ENCODE measurements around the gene KIAA0040. TPM values are rescaled to one million over a fixed set of nuclear protein-coding genes. Genes with fewer than 3 reads are reported as not detected.

KIAA0040 gene
- total and polyA plus RNA-seq, 12 donors: 6.3 to 37.2 (median 11.1) TPM

DNA sequence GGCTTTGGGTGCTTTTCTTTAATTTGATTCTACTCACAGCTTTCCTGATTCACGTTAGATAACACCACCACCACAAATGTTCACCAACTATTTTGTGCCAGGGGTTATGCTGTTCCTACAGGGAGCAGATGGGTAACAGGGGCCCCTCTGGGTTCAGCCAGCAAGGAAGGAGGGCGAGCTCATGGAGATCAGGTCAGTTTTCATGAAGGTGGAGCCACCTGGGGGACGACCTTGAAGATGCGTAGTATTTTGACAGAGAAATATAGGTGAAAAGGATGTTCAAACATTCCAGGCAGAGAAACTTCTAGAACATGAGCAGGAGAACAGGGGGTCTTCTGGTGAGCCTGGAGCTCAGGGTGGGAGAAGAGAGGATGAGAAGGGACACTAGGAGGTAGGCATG lies 28.9 kb downstream of the KIAA0040 start:
- peaks cover 0 to 12% (median 0%) of the 10 kb centered on the region in 9 donors for H3K4me1 ChIP-seq
- no peaks in the 10 kb centered on the region for H3K27me3 ChIP-seq
- H3K4me3 ChIP-seq: no peak overlapping the region
- DNase-seq: no peak
- 66 to 86% methylated on average over 4 of the region's 4 CpGs for WGBS, 2 donors
- H3K27ac ChIP-seq: no peak overlapping the region
- no peaks in the 10 kb centered on the region for H3K9me3 ChIP-seq
- peaks cover 0 to 100% (median 42%) of the 10 kb centered on the region in 9 donors for H3K36me3 ChIP-seq
- intact Hi-C loops (cut with DNase I): no loop called here
- TF ChIP-seq, protein P1, sequence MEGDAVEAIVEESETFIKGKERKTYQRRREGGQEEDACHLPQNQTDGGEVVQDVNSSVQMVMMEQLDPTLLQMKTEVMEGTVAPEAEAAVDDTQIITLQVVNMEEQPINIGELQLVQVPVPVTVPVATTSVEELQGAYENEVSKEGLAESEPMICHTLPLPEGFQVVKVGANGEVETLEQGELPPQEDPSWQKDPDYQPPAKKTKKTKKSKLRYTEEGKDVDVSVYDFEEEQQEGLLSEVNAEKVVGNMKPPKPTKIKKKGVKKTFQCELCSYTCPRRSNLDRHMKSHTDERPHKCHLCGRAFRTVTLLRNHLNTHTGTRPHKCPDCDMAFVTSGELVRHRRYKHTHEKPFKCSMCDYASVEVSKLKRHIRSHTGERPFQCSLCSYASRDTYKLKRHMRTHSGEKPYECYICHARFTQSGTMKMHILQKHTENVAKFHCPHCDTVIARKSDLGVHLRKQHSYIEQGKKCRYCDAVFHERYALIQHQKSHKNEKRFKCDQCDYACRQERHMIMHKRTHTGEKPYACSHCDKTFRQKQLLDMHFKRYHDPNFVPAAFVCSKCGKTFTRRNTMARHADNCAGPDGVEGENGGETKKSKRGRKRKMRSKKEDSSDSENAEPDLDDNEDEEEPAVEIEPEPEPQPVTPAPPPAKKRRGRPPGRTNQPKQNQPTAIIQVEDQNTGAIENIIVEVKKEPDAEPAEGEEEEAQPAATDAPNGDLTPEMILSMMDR (IDR thresholded peaks at IDR 0.05): no peak
- no peak for ATAC-seq

DNA sequence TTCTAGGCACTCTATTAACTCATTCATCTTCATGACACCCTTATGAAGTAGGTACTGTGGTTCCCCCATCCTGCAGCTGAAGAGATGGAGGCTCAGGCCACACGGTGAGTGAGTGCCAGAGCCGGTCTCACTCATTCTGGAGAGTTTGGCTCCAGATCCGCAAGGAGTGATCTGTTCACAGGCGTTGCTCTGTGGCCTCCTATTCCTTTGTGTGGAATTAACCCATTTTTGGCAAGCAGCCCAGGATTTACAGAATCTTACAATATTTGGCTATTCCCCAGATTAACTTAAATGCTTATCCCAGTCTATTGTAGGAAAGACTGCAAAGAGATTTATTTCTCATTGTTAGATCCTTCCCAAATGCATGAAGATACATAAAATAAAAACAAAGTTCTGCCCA lies 29.6 kb downstream of the KIAA0040 start:
- no peak for DNase-seq
- ATAC-seq: no peak
- H3K36me3 ChIP-seq: peaks cover 0 to 100% (median 42%) of the 10 kb centered on the region in 9 donors
- H3K27me3 ChIP-seq: no peaks in the 10 kb centered on the region
- no peak overlapping the region for H3K27ac ChIP-seq
- TF ChIP-seq, protein P1 (IDR thresholded peaks at IDR 0.05): no peak
- H3K9me3 ChIP-seq: no peaks in the 10 kb centered on the region
- intact Hi-C loops (cut with DNase I): no loop called here
- H3K4me3 ChIP-seq: no peak overlapping the region
- peaks cover 0 to 12% (median 0%) of the 10 kb centered on the region in 9 donors for H3K4me1 ChIP-seq
- 49 to 66% methylated on average over 4 of the region's 4 CpGs for WGBS, 2 donors

DNA sequence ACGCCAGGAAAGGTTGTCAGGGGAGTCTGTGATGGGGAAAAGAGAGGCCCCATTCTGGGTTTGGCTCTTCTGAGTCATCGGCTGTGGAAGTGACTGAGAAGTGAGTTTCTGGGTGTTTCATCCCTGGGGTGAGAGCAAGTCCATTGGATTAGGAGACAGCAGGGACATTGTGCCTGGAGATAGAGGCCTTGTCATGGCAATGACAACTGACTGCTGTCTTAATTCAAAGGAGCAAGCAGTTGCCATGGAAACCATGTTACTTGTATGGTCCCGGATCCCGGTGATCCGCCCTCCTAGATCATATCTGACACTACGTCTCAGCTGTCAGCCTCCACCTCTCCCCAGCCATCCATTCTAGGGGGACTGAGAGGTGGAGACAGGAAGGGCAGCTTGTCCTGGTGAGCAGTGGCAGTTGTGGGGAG lies 34.4 kb downstream of the KIAA0040 start:
- intact Hi-C loops (cut with DNase I): loop anchor here in 5 of 10 donors (5.0 to 10.0 kb wide), 6 partner anchors 34 to 1687 kb away; partner anchors contain the start of gene KIAA0040 (in 1 of the 5)
- DNase-seq: no peak
- 73 to 81% methylated on average over 6 of the region's 6 CpGs for WGBS, 2 donors
- Histone ChIP-seq H3K4me1 (peaks cover 0 to 21% (median 7%) of the 10 kb centered on the region in 9 donors), H3K9me3 (no peaks in the 10 kb centered on the region), H3K4me3 (no peak overlapping the region), H3K27me3 (peaks cover 0 to 10% (median 0%) of the 10 kb centered on the region in 7 donors), H3K36me3 (peaks cover 0 to 55% (median 14%) of the 10 kb centered on the region in 9 donors), H3K27ac (no peak overlapping the region)
- TF ChIP-seq, protein P1 (IDR thresholded peaks at IDR 0.05): no peak
- no peak for ATAC-seq

DNA sequence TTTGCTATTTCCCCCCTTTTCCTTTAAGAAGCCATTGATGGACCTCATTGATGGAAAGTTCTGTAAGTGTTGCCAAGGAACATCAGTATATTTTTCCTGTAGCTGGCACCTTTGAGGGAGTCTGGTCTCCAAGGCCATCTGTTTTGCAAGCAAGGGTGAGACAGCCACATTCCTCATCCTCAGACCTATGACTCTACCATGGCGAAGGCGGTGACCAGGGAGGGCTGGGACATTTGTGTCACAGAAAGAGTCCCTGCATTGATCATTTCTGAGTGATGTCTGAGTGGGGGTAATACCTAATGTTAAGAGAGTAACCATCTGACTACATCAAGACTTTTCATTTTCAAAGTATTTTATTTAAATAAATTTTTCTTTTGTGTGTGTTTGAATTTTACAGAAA lies 35.4 kb downstream of the KIAA0040 start:
- intact Hi-C loops (cut with DNase I): loop anchor here in 6 of 10 donors (2.0 to 10.0 kb wide), 8 partner anchors 34 to 1688 kb away; partner anchors contain the start of gene KIAA0040 (in 1 of the 6)
- TF ChIP-seq, protein P1 (IDR thresholded peaks at IDR 0.05): no peak
- no peaks in the 10 kb centered on the region for H3K9me3 ChIP-seq
- peaks cover 0 to 20% (median 8%) of the 10 kb centered on the region in 9 donors for H3K4me1 ChIP-seq
- H3K4me3 ChIP-seq: no peak overlapping the region
- ATAC-seq (no peak), DNase-seq (no peak)
- H3K27ac ChIP-seq: no peak overlapping the region
- H3K27me3 ChIP-seq: peaks cover 0 to 18% (median 0%) of the 10 kb centered on the region in 7 donors
- WGBS, 2 donors: 90 to 98% methylated on average over 2 of the region's 2 CpGs
- peaks cover 0 to 46% (median 14%) of the 10 kb centered on the region in 9 donors for H3K36me3 ChIP-seq

All from heart right ventricle (tissue), 16 donors.